B cell (primary cell): ENCODE results near the gene RPTOR. TPM values are rescaled to one million over a fixed set of nuclear protein-coding genes. Genes with fewer than 3 reads are reported as not detected.

Experiments
- ATAC-seq: fragments of 200-7000 bp; cut with Tn5 transposase; one replicate; pipeline ENCODE4 v1.10.0; 2021; ENCODE audit warnings: low read depth, mild to moderate bottlenecking, moderate number of reproducible peaks, moderate library complexity
- CTCF ChIA-PET: fragments of 350-600 bp; sonication (Branson Sonifier 250); formaldehyde crosslinking; loops from one replicate; lab custom pipeline; 2021; ENCODE audit warnings: antibody characterized with exemption, inconsistent platforms; lab: Charles Lee
- POLR2A ChIA-PET: fragments of 350-600 bp; sonication (Branson Sonifier 250); formaldehyde crosslinking; loops from one replicate; lab custom pipeline; 2021; ENCODE audit warnings: antibody characterized with exemption; lab: Charles Lee
- DNase-seq: peaks from one replicate; pipeline ENCODE4 v3.0.0; 2013
- H2AFZ ChIP-seq: 2 replicates; pipeline ENCODE4 v1.6.1; 2012; ENCODE audit warnings: mild to moderate bottlenecking, low read depth, low read length; ENCODE audit not compliant: insufficient read depth, poor library complexity, severe bottlenecking
- H3K27ac ChIP-seq, 2 donors: 1 replicate in 1 of 2; 2 replicates in 1 of 2; pipeline ENCODE4 v1.5.1; 2012 to 2013; ENCODE audit warnings: low read length in 2 of 2, mild to moderate bottlenecking in 2 of 2, moderate library complexity in 1 of 2
- H3K27me3 ChIP-seq, 4 experiments: fragments of 200-600 bp in 1 of 4; sonication (generic) in 1 of 4; replicated peaks in 1 of 4; 1 replicate in 2 of 4; 2 replicates in 2 of 4; pipeline versions ENCODE4 v1.6.1 to v1.7.0; 2013 to 2016; ENCODE audit warnings: low read length in 3 of 4, mild to moderate bottlenecking in 2 of 4, mixed read lengths in 1 of 4, moderate library complexity in 1 of 4; ENCODE audit not compliant: insufficient read depth in 4 of 4, control insufficient read depth in 3 of 4; ENCODE audit errors: control extremely low read depth in 1 of 4
- H3K36me3 ChIP-seq, 2 experiments: replicated peaks in 1 of 2; 1 replicate in 1 of 2; 2 replicates in 1 of 2; pipeline versions ENCODE4 v1.6.1 to v1.7.1; 2013; ENCODE audit warnings: low read length in 1 of 2; ENCODE audit not compliant: insufficient read depth in 2 of 2, control insufficient read depth in 1 of 2; ENCODE audit errors: control extremely low read depth in 1 of 2, extremely low read depth in 1 of 2
- H3K4me1 ChIP-seq, 2 donors: fragments of 200-600 bp in 1 of 2; sonication (generic) in 1 of 2; 1 replicate in 1 of 2; 2 replicates in 1 of 2; pipeline versions ENCODE4 v1.5.1 to v1.6.1; 2013 to 2017; ENCODE audit warnings: low read length in 2 of 2; ENCODE audit not compliant: control insufficient read depth in 2 of 2, insufficient read depth in 2 of 2
- H3K4me2 ChIP-seq: replicated peaks from 2 replicates; pipeline ENCODE3; 2012; ENCODE audit warnings: mild to moderate bottlenecking, low read depth, low read length; ENCODE audit not compliant: poor library complexity, severe bottlenecking
- H3K4me3 ChIP-seq, 5 experiments: fragments of 200-600 bp in 1 of 5; sonication (generic) in 1 of 5; 1 replicate in 3 of 5; 2 replicates in 2 of 5; pipeline versions ENCODE4 v1.5.1 to v1.7.0; 2011 to 2016; ENCODE audit warnings: low read length in 4 of 5, mild to moderate bottlenecking in 4 of 5, low read depth in 2 of 5, control low read depth in 1 of 5, moderate library complexity in 1 of 5; ENCODE audit not compliant: insufficient read depth in 1 of 5; ENCODE audit errors: control extremely low read depth in 1 of 5, extremely low read depth in 1 of 5
- H3K79me2 ChIP-seq: fragments of 200-600 bp; sonication (generic); one replicate; pipeline ENCODE4 v1.6.0; 2016; ENCODE audit warnings: low read length; ENCODE audit not compliant: control insufficient read depth, insufficient read depth
- H3K9ac ChIP-seq: fragments of 200-600 bp; sonication (generic); 2 replicates; pipeline ENCODE4 v1.6.1; 2017; ENCODE audit warnings: mild to moderate bottlenecking, low read length, moderate library complexity
- H3K9me3 ChIP-seq, 3 donors: one replicate each; pipeline versions ENCODE4 v1.6.1 to v1.7.1; 2013; ENCODE audit warnings: low read length in 2 of 3; ENCODE audit not compliant: control insufficient read depth in 2 of 3, insufficient read depth in 1 of 3; ENCODE audit errors: control extremely low read depth in 1 of 3
- H4K20me1 ChIP-seq: 2 replicates; pipeline ENCODE4 v1.6.0; 2012; ENCODE audit warnings: mild to moderate bottlenecking, low read length; ENCODE audit not compliant: insufficient read depth, control insufficient read depth, poor library complexity, severe bottlenecking
- H3K27ac Mint-ChIP-seq: one replicate; pipeline ENCODE4 v1.8.0; 2021; ENCODE audit warnings: mixed read lengths
- H3K27me3 Mint-ChIP-seq: one replicate; pipeline ENCODE4 v1.8.0; 2021; ENCODE audit warnings: mixed read lengths
- H3K4me1 Mint-ChIP-seq: one replicate; pipeline ENCODE4 v1.8.0; 2021; ENCODE audit warnings: mixed read lengths
- H3K4me3 Mint-ChIP-seq: one replicate; pipeline ENCODE4 v1.8.0; 2021; ENCODE audit warnings: mixed read lengths
- H3K9me3 Mint-ChIP-seq: one replicate; pipeline ENCODE4 v1.8.0; 2022; ENCODE audit warnings: mixed read lengths; ENCODE audit not compliant: insufficient read depth
- CTCF ChIP-seq: fragments of 200-600 bp; IDR thresholded peaks from one replicate; pipeline ENCODE4 v1.8.0; 2022; ENCODE audit warnings: antibody characterized with exemption, mild to moderate bottlenecking
- EZH2 ChIP-seq: IDR thresholded peaks from 2 replicates; pipeline ENCODE4 v1.6.1; 2012; ENCODE audit warnings: borderline replicate concordance, low read depth, mild to moderate bottlenecking, moderate library complexity, low read length; ENCODE audit not compliant: insufficient read depth, poor library complexity, severe bottlenecking
- WGBS: methylation state at CpG from one replicate; pipeline ENCODE4 v1.1.5; 2013; ENCODE audit warnings: missing lambda C conversion rate; ENCODE audit not compliant: insufficient coverage; 5-methylcytosine and 5-hydroxymethylcytosine counted together
- intact Hi-C: fragments of 100-400 bp; cut with micrococcal nuclease; formaldehyde crosslinking; loops from one replicate; pipeline ENCODE4 v1.10.0; 2022
- polyA plus RNA-seq: library from polyadenylated mRNA; depleted of rRNA; stranded (reverse); fragments of >200 nt; gene quantifications from 2 replicates; pipeline ENCODE4 v1.2.3, GENCODE V29; 2012
- total RNA-seq, 2 donors: library from RNA; stranded (reverse); fragments of 120-200 nt in 1 of 2; gene quantifications; 1 replicate in 1 of 2; 2 replicates in 1 of 2; pipeline versions ENCODE4 v1.2.3 to v1.2.4, GENCODE V29; 2013 to 2022

Gene RPTOR
- total and polyA plus RNA-seq, 2 donors (not counting 1 experiment from before 2014, with no cell fraction given): 13.4 to 58.8 TPM

- Mint-ChIP-seq H3K9me3 (no peaks in the 10 kb centered on the region), H3K4me1 (peaks cover 50% of the 10 kb centered on the region), H3K27me3 (no peaks in the 10 kb centered on the region), H3K4me3 (peak overlapping the region; percentile 73), H3K27ac (peak overlapping the region; percentile 93)
- ChIA-PET POLR2A (no interaction called here), CTCF (interaction anchor here (0.9 to 1.0 kb wide), 2 partner anchors 30 to 185 kb away, joined by 3 read pairs; no protein-coding TSS in a partner anchor)
- peaks cover 49% of the 10 kb centered on the region for H4K20me1 ChIP-seq
- no peak overlapping the region for H3K4me3 ChIP-seq
- peak overlapping the region; percentile 9 for H3K9ac ChIP-seq
- H3K4me2 ChIP-seq: peak overlapping the region; percentile 39
- WGBS: 78% methylated on average over 14 of the region's 16 CpGs
- H3K9me3 ChIP-seq: no peaks in the 10 kb centered on the region
- no peaks in the 10 kb centered on the region for H3K27me3 ChIP-seq
- peaks cover 9 to 16% of the 10 kb centered on the region in 2 donors for H3K4me1 ChIP-seq
- intact Hi-C loops: no loop called here
- H3K27ac ChIP-seq: peak overlapping the region; percentile 15 to 23
- peak overlapping the region; percentile 2 for H2AFZ ChIP-seq
- TF ChIP-seq EZH2: no peak
- no peak for TF ChIP-seq CTCF
- DNase-seq: peak; percentile 49
- H3K36me3 ChIP-seq: no peaks in the 10 kb centered on the region
- peaks cover 81% of the 10 kb centered on the region for H3K79me2 ChIP-seq
- ATAC-seq: peak; percentile 88
Measured at GRCh38 chr17:80605326-80606066, 60.9 kb downstream of the RPTOR start.

GRCh38 chr17:80608326-80608725, 63.7 kb downstream of the RPTOR start:
- ChIA-PET POLR2A (no interaction called here), CTCF (no interaction called here)
- H2AFZ ChIP-seq: no peak overlapping the region
- peaks cover 10 to 21% of the 10 kb centered on the region in 2 donors for H3K4me1 ChIP-seq
- H3K9ac ChIP-seq: no peak overlapping the region
- H3K27ac ChIP-seq: no peak overlapping the region
- DNase-seq (no peak), ATAC-seq (no peak)
- intact Hi-C loops: no loop called here
- H3K27me3 ChIP-seq: no peaks in the 10 kb centered on the region
- no peak overlapping the region for H3K4me3 ChIP-seq
- no peaks in the 10 kb centered on the region for H3K36me3 ChIP-seq
- H3K4me2 ChIP-seq: no peak overlapping the region
- Mint-ChIP-seq H3K9me3 (no peaks in the 10 kb centered on the region), H3K4me3 (no peak overlapping the region), H3K4me1 (peaks cover 59% of the 10 kb centered on the region), H3K27me3 (no peaks in the 10 kb centered on the region), H3K27ac (no peak overlapping the region)
- TF ChIP-seq CTCF: no peak
- TF ChIP-seq EZH2: no peak
- 100% methylated on average over 10 of the region's 12 CpGs for WGBS
- peaks cover 88% of the 10 kb centered on the region for H3K79me2 ChIP-seq
- H4K20me1 ChIP-seq: peaks cover 54% of the 10 kb centered on the region
- H3K9me3 ChIP-seq: peaks cover 0 to 3% (median 0%) of the 10 kb centered on the region in 3 donors
